ENCODE data around the gene TNC.

DNA sequence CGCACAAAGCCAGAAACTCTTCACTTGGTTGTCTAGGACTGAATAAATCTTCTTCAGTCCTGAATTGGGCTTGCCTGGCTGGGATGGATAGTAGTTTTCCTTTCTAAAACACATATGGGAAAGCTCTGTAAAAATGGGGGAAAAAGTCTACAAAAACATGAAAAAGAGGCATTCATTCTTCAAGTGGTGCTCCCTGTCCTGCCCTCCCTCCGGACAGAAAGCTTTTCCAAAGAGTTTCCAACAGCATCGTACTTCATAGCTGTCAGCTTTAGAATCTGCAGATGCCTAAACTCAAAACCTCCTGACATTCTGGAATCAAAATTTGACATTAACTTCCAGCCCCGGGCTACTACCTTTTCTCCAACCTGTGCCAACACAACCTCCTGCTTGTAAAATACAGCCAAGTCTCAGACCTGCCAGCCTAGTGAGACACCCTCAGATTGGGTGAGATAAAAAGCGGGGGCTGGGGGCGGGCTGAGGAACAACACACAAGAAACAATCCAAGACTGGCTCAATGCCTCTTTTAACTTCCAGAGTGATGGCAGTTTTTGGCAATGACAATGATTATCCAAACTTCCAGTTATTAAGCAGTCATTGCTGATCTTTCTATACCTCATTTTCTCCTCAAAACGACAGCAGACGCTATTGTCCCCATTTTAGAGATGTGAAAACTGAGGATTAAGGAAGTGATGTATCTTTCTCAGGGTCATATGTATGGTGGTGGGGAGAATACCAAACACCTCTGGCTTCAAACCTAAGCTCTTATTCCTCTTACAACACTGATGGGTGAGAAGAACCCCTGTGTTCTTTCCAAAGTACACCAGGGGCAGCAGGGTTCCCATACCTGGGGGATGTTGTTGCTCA lies 1.3 kb downstream of the TNC start:
- TF ChIP-seq CTCF (IDR thresholded peaks at IDR 0.05) (no peak), POLR2A (IDR thresholded peaks at IDR 0.05) (no peak)
